ENCODE results near the gene TM6SF1. TPM values are rescaled to one million over a fixed set of nuclear protein-coding genes. Genes with fewer than 3 reads are reported as not detected.
"Not testable (repeated sequence)": the region's sequence is repeated elsewhere in the genome, so short reads cannot be mapped to it uniquely, and the experiment has no call there.

Gene TM6SF1
- total RNA-seq, 1 donor from 2014 or later = 12.4 TPM

DNA sequence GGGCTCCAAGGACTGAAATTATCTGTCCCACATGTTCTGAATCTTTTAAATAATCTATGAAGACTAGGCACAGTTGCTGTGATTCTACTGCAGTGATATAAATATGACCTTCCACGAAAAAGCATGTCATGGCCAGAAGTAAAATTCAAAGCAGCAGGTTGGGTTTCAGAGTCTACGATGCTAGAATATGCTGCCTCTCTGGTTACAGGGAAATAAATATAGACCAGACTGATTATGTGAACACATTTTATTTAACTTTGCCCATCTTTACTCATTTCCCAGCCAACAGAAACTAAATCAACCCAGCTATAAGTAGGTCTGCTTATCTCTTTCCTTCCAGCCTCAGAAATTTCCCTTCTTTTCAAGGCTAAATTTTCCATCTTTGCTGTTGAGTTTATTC is 19.9 kb upstream of the TM6SF1 start:
- no peak for DNase-seq (ENCODE audit: low spot score)

DNA sequence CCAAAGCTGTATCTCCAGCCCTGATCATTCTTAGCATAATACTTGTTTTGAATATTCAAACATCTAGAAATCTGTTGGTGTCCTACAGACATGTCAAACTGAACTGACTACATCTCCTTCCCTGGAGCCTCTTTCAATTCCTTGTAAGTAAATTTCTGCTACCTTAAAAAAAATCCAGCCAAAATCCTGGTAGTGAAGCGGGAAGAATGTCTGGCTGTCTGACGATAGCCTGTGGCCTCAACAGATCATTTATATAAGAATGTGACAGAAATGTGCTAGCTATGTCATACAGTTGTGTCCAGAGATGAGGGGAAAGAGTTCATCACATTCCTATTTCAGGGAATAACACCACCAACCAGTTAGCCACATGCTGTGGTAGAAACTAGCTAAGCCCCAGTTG is 18.6 kb upstream of the TM6SF1 start:
- no peak for DNase-seq (ENCODE audit: low spot score)

DNA sequence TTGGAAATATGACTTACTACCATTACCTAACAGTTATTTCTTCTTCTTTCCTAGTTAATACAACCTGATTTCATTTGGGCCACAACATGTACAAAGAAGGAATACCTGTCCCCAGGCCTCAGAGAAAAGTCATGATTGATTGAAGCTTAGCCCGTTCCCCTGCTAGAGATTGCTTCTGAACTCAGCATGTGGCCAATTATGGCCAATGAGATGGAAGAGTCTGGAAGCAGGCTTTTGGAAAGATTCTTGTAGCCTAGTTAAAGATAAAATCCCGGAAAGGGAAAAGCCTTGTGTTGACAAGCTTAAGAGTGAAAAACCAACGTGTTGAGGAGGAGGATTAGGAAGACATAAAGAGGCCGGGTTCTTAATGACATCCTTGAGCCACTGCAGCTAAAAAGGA is 17.0 kb upstream of the TM6SF1 start:
- no peak for DNase-seq (ENCODE audit: low spot score)

DNA sequence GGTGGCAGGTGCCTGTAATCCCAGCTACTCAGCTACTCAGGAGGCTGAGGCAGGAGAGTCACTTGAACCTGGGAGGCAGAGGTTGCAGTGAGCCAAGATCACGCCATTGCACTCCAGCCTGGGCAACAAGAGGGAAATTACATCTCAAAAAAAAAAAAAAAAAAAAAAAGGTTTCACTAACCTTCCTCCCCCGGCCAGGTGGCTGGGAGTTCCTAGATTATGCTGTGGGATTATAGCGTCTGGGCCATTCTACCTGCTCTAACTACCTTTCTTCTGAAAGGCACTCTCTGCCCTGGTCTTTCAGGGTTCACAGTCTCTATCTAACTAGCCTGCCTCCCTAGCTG is 15.5 kb upstream of the TM6SF1 start:
- not testable (repeated sequence) for DNase-seq (ENCODE audit: low spot score)

DNA sequence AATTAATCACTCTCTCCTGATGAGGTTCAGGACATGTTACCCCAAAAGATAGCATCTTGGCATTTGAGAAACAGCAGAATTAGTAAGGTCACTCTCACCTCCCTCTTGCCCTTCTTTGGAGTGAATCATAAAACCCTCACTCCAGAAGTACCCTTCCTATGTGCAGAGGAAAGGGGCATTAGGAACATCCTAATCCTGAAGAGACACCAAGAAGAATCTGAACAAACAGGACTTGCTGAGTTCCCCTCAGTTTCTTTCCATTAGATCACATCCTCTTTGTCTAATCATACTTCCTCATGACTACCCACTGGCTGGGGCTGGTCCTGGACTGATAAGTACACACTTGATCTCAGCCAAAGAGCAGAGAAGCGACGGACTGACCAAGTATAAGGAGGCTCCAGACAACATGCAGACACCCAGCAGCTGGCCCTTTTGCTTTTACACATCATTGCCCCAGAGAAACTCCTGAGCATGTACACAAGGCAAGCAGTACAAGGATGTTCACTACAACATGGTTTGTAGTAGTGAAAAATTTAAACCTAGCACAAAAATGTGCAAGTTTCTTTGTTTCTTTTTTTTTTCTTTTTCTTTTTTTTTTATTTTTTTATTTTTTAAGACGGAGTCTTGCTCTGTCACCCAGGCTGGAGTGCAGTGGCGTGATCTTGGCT is 15.0 kb upstream of the TM6SF1 start:
- DNase-seq (ENCODE audit: low spot score) = no peak

DNA sequence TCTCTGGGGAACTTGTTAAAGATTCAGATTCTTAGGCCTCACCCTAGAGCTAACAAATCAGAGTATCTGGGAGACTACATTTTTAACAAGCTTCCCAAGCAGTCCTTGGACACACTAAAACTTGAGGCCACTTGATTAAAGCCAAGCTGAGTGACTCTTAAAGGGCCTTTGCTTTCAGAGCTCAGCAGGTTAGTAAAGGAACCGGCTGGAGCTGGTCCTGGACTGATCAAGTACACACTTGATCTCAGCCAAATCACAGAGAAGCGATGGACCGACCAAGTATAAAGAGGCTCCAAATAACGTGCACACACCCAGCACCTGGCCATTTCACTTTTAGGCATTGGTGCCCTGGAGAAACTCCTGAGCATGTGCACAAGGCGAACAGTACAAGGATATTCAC is 12.9 kb upstream of the TM6SF1 start:
- DNase-seq (ENCODE audit: low spot score) = no peak

DNA sequence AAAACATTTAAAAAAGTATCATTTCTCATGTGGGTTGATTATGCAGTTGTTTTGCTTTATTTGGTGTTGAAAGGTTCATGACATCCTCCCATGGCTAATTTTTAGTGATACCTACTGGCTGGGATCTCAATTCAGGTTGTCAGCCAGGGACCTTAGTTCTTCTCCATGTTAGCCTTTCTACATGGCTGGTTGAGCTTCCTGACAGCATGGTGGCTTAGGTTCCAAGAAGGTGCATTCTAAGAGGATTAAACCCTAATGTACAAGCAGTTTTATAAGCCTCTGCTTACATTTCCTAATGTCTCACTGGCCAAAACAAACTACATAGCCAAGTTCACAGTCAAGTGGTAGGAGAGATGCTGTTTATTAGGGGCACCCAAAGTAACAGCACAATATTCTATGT is 9.4 kb upstream of the TM6SF1 start:
- no peak for DNase-seq (ENCODE audit: low spot score)

DNA sequence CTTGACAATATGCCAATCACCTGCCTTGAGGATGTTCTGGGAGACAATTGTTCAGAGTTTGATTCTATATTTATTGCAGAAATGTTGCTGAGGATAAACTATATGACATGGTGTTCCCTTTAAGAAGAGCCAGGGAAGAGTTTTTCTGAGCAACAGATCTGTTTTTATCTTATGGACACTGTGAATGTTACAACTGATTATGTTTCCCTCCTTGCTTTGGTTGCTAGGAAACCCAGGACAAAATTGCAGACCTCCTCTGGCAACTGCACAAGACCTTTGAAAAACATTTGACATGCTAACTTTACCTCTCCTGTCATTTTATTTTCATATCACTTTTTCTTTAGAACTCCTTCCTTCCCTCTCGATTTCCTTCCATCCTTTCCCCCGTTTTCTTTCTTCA is 8.2 kb upstream of the TM6SF1 start:
- no peak for DNase-seq (ENCODE audit: low spot score)

DNA sequence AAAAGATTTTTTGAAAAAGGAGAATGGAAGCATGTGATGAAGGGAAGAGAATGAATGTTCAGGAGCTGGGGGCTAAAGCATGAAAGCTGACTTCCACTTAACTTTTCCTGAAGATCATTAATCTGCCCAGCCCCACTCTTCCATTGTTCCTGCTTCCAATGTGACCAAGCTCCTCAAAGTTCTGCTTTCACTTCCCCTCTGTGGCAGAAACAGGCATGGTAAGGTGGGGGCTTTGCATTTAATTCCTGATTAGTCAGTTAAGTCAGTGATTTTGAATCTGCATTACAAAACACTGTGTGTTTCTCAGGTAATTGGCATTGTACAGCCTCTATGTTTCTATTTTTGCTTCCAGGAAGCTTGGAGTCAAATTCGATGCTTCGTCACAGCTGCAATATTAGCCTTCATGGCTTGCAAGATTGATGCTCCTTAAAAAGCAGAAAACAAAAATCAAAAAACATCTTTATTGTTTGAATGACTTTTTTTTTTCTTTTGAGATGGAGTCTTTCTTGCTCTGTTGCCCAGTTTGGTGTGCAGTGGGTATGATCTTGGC is 7.3 kb upstream of the TM6SF1 start:
- DNase-seq (ENCODE audit: low spot score) = no peak

DNA sequence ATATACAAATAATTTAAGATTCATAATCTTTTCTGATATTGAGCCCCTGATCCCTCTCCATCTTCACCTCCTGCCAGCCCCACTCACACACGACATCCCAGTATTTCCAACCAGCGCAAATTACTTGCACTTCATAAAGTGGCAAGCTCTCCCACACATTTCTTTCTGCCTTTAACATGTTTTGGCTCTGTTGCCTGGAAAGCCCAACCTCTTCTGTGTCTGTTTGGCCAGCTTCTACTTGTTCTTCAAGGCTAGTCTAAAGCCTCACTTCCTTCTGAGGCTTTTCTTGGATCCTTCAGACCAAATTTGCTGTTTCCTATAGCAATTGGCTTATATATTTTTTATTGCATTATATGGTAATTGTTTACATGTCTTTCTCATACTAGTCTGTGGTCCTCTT is 5.1 kb upstream of the TM6SF1 start:
- DNase-seq (ENCODE audit: low spot score) = no peak

DNA sequence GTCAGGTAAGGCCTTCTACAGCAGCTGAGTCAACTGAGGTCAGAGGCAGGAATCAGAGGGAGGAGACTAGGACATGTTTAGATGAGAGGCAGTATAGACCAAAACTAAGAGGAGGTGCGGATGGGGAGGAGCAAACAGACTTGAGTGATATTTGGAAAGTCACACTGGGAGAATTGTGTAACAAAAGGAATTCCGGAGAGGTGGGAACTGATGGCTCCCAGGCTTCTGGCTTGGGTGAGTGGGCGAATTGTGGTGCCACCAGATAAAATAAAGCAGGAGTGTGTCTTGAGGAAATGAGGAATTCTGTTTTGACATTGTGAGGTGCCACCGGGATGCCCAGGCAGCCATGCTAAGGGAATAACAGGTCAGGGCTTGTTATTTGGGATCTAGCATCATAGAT is 3.3 kb upstream of the TM6SF1 start:
- DNase-seq (ENCODE audit: low spot score) = no peak

DNA sequence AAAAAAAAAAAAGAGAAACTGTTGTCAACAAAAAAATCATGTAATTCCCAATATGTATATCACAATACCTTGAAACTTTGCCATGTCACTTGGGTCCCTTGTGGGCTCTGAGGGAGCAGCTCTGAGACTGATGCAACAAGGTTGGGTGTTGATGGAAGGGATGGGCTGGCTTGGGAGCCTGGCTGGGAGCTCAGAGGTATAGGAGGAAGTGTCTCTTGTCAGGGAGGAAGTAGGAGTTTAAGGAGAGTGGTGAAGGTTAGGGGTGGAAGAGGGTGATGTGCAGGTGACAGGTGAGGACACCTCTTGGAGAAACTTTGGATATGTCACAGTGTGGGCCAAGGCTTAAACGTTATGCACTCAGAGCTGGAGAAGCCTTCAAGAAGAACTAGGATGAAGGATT is 2.0 kb upstream of the TM6SF1 start:
- no peak for DNase-seq (ENCODE audit: low spot score)

DNA sequence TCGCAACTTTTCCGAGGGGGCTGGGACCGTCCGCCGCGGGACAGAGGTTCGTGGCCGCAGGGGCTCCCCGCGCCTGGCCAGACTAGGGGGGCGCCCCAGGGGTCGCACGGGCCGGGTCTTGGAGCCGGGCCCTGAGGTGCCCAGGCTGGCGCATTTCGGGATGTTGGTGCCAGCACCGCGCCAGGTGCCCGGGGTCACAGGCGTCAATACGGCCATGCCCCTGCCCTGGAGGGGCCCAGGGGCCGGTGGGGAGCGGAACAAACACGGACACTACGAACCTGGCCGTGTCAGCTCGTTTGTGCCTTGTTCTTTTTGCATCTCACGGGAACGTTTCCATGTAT is 366 bp downstream of the TM6SF1 start:
- DNase-seq (ENCODE audit: low spot score) = no peak

DNA sequence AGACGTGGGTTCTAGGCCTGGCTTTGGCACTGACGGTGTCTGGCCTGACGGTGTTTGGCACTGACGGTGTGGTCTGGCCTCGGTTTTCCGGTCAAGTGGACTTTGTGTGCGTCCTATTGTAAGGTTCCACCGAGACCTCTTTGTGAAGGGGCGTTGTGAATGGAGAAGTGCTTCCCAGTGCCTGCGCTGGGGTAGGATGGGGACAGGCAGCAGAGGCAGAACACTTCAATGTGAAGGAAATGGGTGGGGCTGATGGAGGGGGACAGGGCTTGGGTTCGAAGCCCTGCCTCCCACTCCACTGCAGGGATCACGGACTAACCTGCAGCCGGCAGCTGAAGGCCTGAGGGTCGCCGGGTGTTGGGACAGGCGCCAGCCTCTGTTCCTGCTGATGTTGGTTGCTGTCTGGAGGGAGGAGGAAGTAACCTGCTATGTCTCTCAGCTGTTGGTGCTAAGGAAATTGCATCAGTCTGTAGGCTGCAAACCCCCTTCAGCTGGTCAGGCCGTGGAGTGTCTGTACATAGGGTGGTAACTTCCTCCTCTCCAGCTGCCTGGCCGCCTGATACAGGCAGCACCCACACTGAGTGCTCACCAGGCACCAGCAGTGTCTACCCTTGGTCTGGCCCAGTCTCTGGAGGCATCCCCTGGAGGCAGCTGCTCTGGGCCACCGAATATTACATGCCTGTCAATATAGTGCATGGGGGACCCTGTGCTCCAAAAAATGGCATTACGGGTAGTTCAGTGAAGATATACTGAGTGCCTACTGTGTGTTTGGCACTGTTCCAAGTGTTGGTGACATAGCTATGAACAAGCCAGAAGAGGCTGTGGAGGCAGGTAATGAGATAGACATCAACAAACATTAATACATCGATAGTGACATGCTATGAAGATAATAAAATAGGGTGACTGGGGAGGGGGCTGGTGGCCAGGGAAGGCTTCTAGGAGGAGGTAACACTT is 1.1 kb downstream of the TM6SF1 start:
- DNase-seq (ENCODE audit: low spot score) = no peak

DNA sequence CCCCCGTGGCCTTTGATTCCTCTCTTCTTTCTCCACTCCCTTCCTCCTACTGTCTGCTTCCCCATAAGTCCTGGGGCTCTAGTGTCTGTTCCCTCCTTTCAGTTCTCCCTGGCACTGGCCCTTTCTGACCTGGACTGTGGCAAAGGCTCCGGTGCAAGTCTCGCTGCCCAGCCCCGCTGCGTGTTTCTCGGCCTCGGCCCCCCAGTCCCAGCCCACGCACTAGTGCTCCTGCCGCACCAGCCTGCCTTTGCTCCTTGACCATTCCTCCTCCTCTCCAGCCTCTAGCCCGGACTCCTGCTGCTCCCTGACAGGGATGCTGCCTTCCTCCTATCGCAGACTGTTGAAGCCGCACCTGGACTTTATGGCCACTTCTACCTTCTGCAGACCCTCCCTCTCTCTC is 2.1 kb downstream of the TM6SF1 start:
- no peak for DNase-seq (ENCODE audit: low spot score)

DNA sequence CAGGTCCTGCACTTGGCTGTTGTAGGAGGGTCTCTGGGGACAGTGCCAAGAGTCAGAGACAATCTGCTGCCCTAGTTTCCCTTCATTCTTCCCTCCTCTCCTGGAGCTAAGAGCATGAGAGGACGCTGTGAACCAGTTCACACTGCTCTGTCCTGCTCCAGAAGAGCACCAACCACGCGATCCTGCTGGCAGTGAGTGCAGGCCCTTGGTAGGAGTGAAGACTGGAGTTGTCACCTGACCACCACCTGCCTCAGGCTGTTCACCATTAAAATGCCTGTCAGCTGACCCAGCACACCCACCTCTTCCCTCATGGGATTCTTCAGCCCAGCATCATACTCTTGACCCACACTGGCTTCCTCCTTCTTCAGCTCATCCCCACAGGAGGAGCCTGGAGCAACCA is 2.9 kb downstream of the TM6SF1 start:
- DNase-seq (ENCODE audit: low spot score) = no peak

DNA sequence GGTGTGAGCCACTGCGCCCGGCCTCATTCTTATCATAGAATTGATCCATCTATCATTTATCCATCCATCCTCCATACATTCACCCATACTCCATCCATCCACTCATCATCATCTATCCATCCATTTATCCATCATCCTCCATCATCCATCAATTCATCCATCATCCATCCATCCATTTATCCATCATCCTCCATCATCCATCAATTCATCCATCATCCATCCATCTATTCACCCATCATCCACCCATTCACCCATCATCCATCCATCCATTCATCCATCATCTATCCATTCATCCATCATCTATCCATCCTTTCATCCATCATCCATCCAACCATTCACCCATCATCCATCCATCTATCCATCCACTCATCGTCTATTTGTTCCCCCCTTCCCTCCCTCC is 3.7 kb downstream of the TM6SF1 start:
- DNase-seq (ENCODE audit: low spot score) = no peak

DNA sequence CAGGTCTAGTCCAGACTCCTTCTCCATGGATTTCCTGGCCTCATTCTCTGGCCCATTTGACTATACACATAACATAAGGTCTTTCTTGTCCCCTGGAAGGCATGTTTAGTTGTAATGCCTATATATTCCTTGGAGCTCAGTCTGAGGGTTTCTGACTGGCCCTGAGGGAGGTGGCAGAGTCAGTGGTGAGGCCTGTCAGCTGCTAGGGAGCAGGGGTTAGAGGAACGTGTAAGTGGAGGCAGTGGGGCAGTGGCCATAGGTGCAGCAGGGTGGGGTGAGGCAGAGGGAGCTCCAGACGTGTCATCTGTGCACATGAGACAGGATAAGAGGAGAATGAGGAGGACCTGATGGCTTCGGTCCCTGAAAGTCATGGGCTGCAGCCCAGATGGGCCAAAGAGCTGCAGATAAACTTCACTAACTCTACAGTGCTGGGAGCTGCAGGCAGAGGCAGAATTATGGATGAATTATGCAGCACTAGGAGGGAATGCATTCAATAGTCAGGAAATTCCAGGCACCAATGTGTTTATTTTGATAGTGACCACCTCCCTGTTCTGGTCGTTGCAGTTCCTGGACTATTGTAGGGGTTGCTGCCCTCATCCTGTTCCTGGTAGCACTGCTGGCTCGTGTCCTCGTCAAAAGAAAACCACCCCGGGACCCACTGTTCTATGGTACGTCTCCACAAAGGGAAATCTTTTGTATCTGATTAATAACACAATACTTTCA is 4.9 kb downstream of the TM6SF1 start:
- DNase-seq (ENCODE audit: low spot score) = no peak

DNA sequence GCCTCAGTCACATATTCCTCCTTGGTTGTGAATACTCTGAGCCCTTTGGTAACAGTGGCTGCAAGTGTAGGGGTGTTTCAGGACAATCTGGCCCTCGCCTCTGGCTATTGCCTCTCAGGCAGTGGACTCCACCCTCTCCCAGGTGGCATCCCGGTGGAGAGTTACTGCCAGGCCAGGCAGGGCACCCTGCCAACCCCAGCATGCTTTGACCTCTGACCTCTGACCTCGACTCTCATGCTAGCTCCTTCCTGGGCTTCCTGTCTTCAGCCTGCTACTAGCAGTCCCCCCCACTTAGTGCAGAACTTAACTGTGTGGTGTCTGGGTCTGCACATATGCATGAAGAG is 5.5 kb downstream of the TM6SF1 start:
- no peak for DNase-seq (ENCODE audit: low spot score)

DNA sequence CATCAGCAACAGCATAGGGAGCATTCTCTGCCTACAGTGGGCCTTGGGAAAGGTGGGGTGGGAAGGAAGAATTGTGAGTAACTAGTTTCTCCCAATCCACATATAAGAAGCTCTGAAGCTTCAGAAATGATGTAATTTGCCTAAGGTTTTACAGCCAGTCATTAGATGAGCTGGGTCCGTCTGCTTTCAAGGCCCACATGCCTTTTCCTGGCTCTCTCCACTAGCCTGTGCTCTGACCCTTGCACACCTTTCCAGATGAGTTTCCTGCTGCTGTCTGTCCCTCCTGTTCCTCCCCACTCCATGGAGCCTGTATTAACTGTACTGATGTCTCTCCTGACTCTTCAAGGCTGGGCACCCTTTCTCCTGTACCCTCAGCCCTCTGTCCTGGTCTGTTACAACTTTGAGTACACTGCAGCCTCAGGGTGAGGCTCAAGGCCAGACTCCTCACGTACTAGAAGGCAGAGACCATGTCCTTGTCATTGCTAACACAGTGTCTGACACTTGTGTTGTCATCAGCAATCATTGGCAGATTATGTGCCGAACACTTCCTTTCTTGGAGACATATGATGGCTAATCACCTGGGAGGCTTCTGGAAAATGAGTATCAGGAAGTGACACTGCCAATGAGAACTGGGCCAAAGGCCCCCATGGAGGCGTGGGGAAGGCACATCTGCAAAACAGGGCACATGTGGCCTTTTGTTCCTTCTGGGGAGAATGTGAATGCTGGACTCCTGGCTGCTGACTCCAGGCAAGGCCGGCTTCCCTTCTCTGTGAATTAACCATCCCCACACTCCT is 6.6 kb downstream of the TM6SF1 start:
- DNase-seq (ENCODE audit: low spot score) = no peak

DNA sequence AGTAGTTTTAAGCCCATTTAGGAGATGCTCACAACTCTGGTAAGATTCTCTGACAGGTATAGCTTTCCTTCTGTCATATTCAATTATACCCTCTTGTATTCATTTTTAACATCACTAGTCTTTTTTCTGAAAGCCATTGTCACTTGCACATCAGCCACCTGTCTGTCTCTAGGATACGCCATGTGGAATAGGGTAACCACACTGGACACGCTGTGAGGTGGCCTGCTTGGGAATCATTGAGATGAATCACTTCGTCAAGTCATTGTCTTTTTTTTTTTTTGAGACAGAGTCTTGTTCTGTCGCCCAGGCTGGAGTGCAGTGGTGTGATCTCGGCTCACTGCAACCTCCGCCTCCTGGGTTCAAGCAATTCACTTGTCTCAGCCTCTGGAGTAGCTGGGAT is 7.4 kb downstream of the TM6SF1 start:
- DNase-seq (ENCODE audit: low spot score) = no peak
